Osteocyte (in vitro differentiated cells): ENCODE results near the gene CUTC. TPM values are rescaled to one million over a fixed set of nuclear protein-coding genes. Genes with fewer than 3 reads are reported as not detected.
A peak's percentile ranks its signal among the peaks of the same experiment; 100 is the strongest.

Experiments used
- DNase-seq: peaks from one replicate; pipeline ENCODE4 v3.0.0; 2021; ENCODE audit warnings: mixed read lengths; ENCODE audit not compliant: unreplicated experiment; ENCODE audit errors: extremely low spot score
- H3K27ac Mint-ChIP-seq: one replicate; pipeline ENCODE4 v1.8.0; 2021; ENCODE audit warnings: mild to moderate bottlenecking, mixed read lengths; ENCODE audit not compliant: unreplicated experiment
- H3K27me3 Mint-ChIP-seq: one replicate; pipeline ENCODE4 v1.8.0; 2021; ENCODE audit warnings: mixed read lengths; ENCODE audit not compliant: unreplicated experiment
- H3K36me3 Mint-ChIP-seq: one replicate; pipeline ENCODE4 v1.8.0; 2021; ENCODE audit warnings: mixed read lengths; ENCODE audit not compliant: unreplicated experiment
- H3K4me1 Mint-ChIP-seq: one replicate; pipeline ENCODE4 v1.8.0; 2021; ENCODE audit warnings: mixed read lengths; ENCODE audit not compliant: unreplicated experiment
- H3K4me3 Mint-ChIP-seq: one replicate; pipeline ENCODE4 v1.8.0; 2021; ENCODE audit warnings: mild to moderate bottlenecking, moderate library complexity, mixed read lengths; ENCODE audit not compliant: unreplicated experiment
- H3K9me3 Mint-ChIP-seq: one replicate; pipeline ENCODE4 v1.8.0; 2021; ENCODE audit warnings: mixed read lengths; ENCODE audit not compliant: unreplicated experiment
- CTCF ChIP-seq: fragments of 200-600 bp; sonication (generic); IDR thresholded peaks from 2 replicates; pipeline ENCODE4 v1.5.0; 2021; ENCODE audit warnings: antibody characterized with exemption, mild to moderate bottlenecking, moderate library complexity
- total RNA-seq: library from RNA; stranded (reverse); gene quantifications from 2 replicates; pipeline ENCODE4 v1.2.1, GENCODE V29; 2021

Gene CUTC
- total RNA-seq, 1 donor from 2014 or later: 16.6 TPM

- no peak for DNase-seq
- no peaks in the 10 kb centered on the region for H3K9me3 Mint-ChIP-seq
- peaks cover 76% of the 10 kb centered on the region for H3K4me1 Mint-ChIP-seq
- H3K4me3 Mint-ChIP-seq: no peak within 1 kb of the TSS
- peak within 1 kb of the TSS; percentile 68 for H3K27ac Mint-ChIP-seq
- peaks cover 2% of the 10 kb centered on the region for H3K36me3 Mint-ChIP-seq
- TF ChIP-seq CTCF: no peak
- H3K27me3 Mint-ChIP-seq: no peaks in the 10 kb centered on the region
Measured at GRCh38 chr10:99782447-99783286, 50.6 kb downstream of the CUTC start, which contains the start of gene ABCC2. ABCC2 (plus strand) TSS chr10:99782640; CDS start chr10:99782845, 205 bp downstream.

GRCh38 chr10:99784016-99784726, 52.1 kb downstream of the CUTC start:
- TF ChIP-seq CTCF: no peak
- peaks cover 2% of the 10 kb centered on the region for H3K36me3 Mint-ChIP-seq
- H3K27me3 Mint-ChIP-seq: no peaks in the 10 kb centered on the region
- H3K4me1 Mint-ChIP-seq: peaks cover 64% of the 10 kb centered on the region
- H3K9me3 Mint-ChIP-seq: no peaks in the 10 kb centered on the region
- no peak overlapping the region for H3K4me3 Mint-ChIP-seq
- no peak for DNase-seq
- peak overlapping the region; percentile 89 for H3K27ac Mint-ChIP-seq

- no peaks in the 10 kb centered on the region for H3K27me3 Mint-ChIP-seq
- H3K4me3 Mint-ChIP-seq: no peak overlapping the region
- H3K27ac Mint-ChIP-seq: peak overlapping the region; percentile 89
- no peak for TF ChIP-seq CTCF
- DNase-seq: no peak
- peaks cover 2% of the 10 kb centered on the region for H3K36me3 Mint-ChIP-seq
- no peaks in the 10 kb centered on the region for H3K9me3 Mint-ChIP-seq
- peaks cover 57% of the 10 kb centered on the region for H3K4me1 Mint-ChIP-seq
Measured at GRCh38 chr10:99784727-99785441, 52.9 kb downstream of the CUTC start.

- DNase-seq: no peak
- Mint-ChIP-seq H3K27me3 (no peaks in the 10 kb centered on the region), H3K4me1 (peaks cover 49% of the 10 kb centered on the region), H3K27ac (no peak overlapping the region), H3K9me3 (no peaks in the 10 kb centered on the region), H3K36me3 (peaks cover 2% of the 10 kb centered on the region), H3K4me3 (no peak overlapping the region)
- TF ChIP-seq CTCF: no peak
Measured at GRCh38 chr10:99785646-99786045, 53.6 kb downstream of the CUTC start.
